ENCODE results near the gene PCBD1.

DNA sequence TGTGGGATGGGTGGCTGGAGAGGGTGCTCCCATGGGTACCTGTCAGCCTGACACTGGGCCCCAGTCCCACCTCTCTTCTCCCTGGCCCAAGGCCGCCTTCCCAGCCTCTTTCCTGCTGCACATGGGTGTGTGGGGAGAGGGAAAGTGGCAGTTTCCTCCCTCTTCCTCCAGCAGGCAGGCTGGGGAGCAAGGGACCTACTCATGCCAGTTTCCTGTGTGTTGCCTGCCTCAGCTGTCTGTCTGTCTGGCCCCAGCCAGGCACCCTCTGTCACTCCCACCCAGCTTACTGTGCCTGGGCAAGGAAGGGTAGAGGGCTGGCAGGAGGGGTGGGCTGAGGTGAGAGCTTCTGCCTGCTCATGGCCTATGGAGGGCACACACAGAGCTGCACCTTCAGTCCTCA, 46.3 kb upstream of the PCBD1 start:
- TF ChIP-seq CTCF (conservative IDR thresholded peaks at IDR 0.05 in 1 of 2, IDR thresholded peaks at IDR 0.05 in 1 of 2; ENCODE audit: extremely low read depth in 1 of 2, insufficient read depth in 1 of 2, low read depth in 1 of 2, low read length in 2 of 2) (no peak), EZH2 (IDR thresholded peaks at IDR 0.05; ENCODE audit: borderline replicate concordance, low read length) (no peak)
